Activated T-helper 2 cell treated with anti-CD3 and anti-CD28 coated beads, Interferon-gamma antibody, Interleukin-2, Interleukin-4, amounts not matched to agents 10 μg/mL and 5 μg/mL and 100 μg/mL, durations not matched to agents 14 hours and 24 hours and 36 hours (primary cell): ENCODE measurements around the gene CARD19. TPM values are rescaled to one million over a fixed set of nuclear protein-coding genes. Genes with fewer than 3 reads are reported as not detected.
A peak's percentile ranks its signal among the peaks of the same experiment; 100 is the strongest.

Experiments used
- DNase-seq: peaks from one replicate; pipeline ENCODE4 v3.0.0; 2021; ENCODE audit warnings: low spot score
- H3K27ac Mint-ChIP-seq: one replicate; pipeline ENCODE4 v1.8.0; 2021; ENCODE audit warnings: mixed read lengths
- H3K27me3 Mint-ChIP-seq: one replicate; pipeline ENCODE4 v1.8.0; 2021; ENCODE audit warnings: low read depth, mixed read lengths
- H3K36me3 Mint-ChIP-seq: one replicate; pipeline ENCODE4 v1.8.0; 2021; ENCODE audit warnings: low read depth, mixed read lengths
- H3K4me1 Mint-ChIP-seq: one replicate; pipeline ENCODE4 v1.8.0; 2021; ENCODE audit warnings: low read depth, mixed read lengths
- H3K4me3 Mint-ChIP-seq: one replicate; pipeline ENCODE4 v1.8.0; 2021; ENCODE audit warnings: low read depth, mild to moderate bottlenecking, moderate library complexity, mixed read lengths
- H3K9me3 Mint-ChIP-seq: one replicate; pipeline ENCODE4 v1.8.0; 2021; ENCODE audit warnings: mixed read lengths
- intact Hi-C: fragments of 100-400 bp; cut with micrococcal nuclease; formaldehyde crosslinking; loops from one replicate; pipeline ENCODE4 v1.15.1; 2023
- total RNA-seq: library from RNA; stranded (reverse); gene quantifications from 2 replicates; pipeline ENCODE4 v1.2.3, GENCODE V29; 2022

The CARD19 gene
- total RNA-seq, 1 donor from 2014 or later, result 52.6 TPM

GRCh38 chr9:93132287-93132927, 36.4 kb downstream of the CARD19 start:
- H3K4me3 Mint-ChIP-seq, result peak overlapping the region; percentile 90
- H3K9me3 Mint-ChIP-seq, result no peaks in the 10 kb centered on the region
- peaks cover 51% of the 10 kb centered on the region for H3K4me1 Mint-ChIP-seq
- H3K36me3 Mint-ChIP-seq, result peaks cover 43% of the 10 kb centered on the region
- DNase-seq, result no peak
- no peaks in the 10 kb centered on the region for H3K27me3 Mint-ChIP-seq
- peak overlapping the region; percentile 90 for H3K27ac Mint-ChIP-seq
- intact Hi-C loops, result loop anchor here (5.0 kb wide), 1 partner anchor 70 kb away; no protein-coding TSS in a partner anchor

GRCh38 chr9:93132946-93133680, 37.1 kb downstream of the CARD19 start:
- Mint-ChIP-seq H3K9me3 (no peaks in the 10 kb centered on the region), H3K4me3 (peak overlapping the region; percentile 90), H3K27me3 (no peaks in the 10 kb centered on the region), H3K27ac (peak overlapping the region; percentile 90), H3K36me3 (peaks cover 37% of the 10 kb centered on the region), H3K4me1 (peaks cover 47% of the 10 kb centered on the region)
- intact Hi-C loops, result loop anchor here (5.0 kb wide), 1 partner anchor 71 kb away; no protein-coding TSS in a partner anchor
- DNase-seq, result no peak

- H3K9me3 Mint-ChIP-seq, result peaks cover 2% of the 10 kb centered on the region
- peak; percentile 40 for DNase-seq
- peaks cover 45% of the 10 kb centered on the region for H3K4me1 Mint-ChIP-seq
- H3K4me3 Mint-ChIP-seq, result peak overlapping the region; percentile 90
- intact Hi-C loops, result loop anchor here (1.0 to 5.0 kb wide), 5 partner anchors 13 to 71 kb away; partner anchors contain the start of gene CARD19
- H3K27ac Mint-ChIP-seq, result peak overlapping the region; percentile 90
- H3K27me3 Mint-ChIP-seq, result no peaks in the 10 kb centered on the region
- H3K36me3 Mint-ChIP-seq, result peaks cover 33% of the 10 kb centered on the region
Observed at GRCh38 chr9:93133681-93134014, 37.6 kb downstream of the CARD19 start.

- H3K27me3 Mint-ChIP-seq, result no peaks in the 10 kb centered on the region
- peaks cover 3% of the 10 kb centered on the region for H3K9me3 Mint-ChIP-seq
- intact Hi-C loops, result loop anchor here (1.0 to 5.0 kb wide), 5 partner anchors 12 to 72 kb away; partner anchors contain the start of gene CARD19
- DNase-seq, result peak; percentile 78
- H3K4me1 Mint-ChIP-seq, result peaks cover 43% of the 10 kb centered on the region
- H3K27ac Mint-ChIP-seq, result peak within 1 kb of the TSS; percentile 94
- H3K36me3 Mint-ChIP-seq, result peaks cover 31% of the 10 kb centered on the region
- H3K4me3 Mint-ChIP-seq, result peak within 1 kb of the TSS; percentile 90
Observed at GRCh38 chr9:93134015-93134739, 38.2 kb downstream of the CARD19 start, which contains the start of gene NINJ1. TSS of gene NINJ1 (minus strand) at chr9:93134251. CDS start at chr9:93134217, 34 bp downstream.

- peaks cover 31% of the 10 kb centered on the region for H3K36me3 Mint-ChIP-seq
- H3K4me3 Mint-ChIP-seq, result peak overlapping the region; percentile 79
- no peaks in the 10 kb centered on the region for H3K27me3 Mint-ChIP-seq
- intact Hi-C loops, result loop anchor here (1.0 to 5.0 kb wide), 5 partner anchors 11 to 73 kb away; partner anchors contain the start of gene CARD19
- peaks cover 43% of the 10 kb centered on the region for H3K4me1 Mint-ChIP-seq
- peaks cover 3% of the 10 kb centered on the region for H3K9me3 Mint-ChIP-seq
- no peak for DNase-seq
- H3K27ac Mint-ChIP-seq, result peak overlapping the region; percentile 94
Observed at GRCh38 chr9:93134740-93135444, 38.9 kb downstream of the CARD19 start.

GRCh38 chr9:93136011-93136440, 40.0 kb downstream of the CARD19 start:
- H3K27me3 Mint-ChIP-seq, result no peaks in the 10 kb centered on the region
- peaks cover 39% of the 10 kb centered on the region for H3K4me1 Mint-ChIP-seq
- intact Hi-C loops, result no loop called here
- H3K36me3 Mint-ChIP-seq, result peaks cover 24% of the 10 kb centered on the region
- H3K9me3 Mint-ChIP-seq, result peaks cover 3% of the 10 kb centered on the region
- DNase-seq, result no peak
- H3K4me3 Mint-ChIP-seq, result no peak overlapping the region
- H3K27ac Mint-ChIP-seq, result no peak overlapping the region

GRCh38 chr9:93137362-93137761, 41.3 kb downstream of the CARD19 start:
- DNase-seq, result no peak
- H3K27me3 Mint-ChIP-seq, result no peaks in the 10 kb centered on the region
- intact Hi-C loops, result no loop called here
- peaks cover 10% of the 10 kb centered on the region for H3K36me3 Mint-ChIP-seq
- H3K4me3 Mint-ChIP-seq, result no peak overlapping the region
- H3K4me1 Mint-ChIP-seq, result peaks cover 28% of the 10 kb centered on the region
- H3K9me3 Mint-ChIP-seq, result peaks cover 3% of the 10 kb centered on the region
- H3K27ac Mint-ChIP-seq, result no peak overlapping the region

- intact Hi-C loops, result no loop called here
- no peak overlapping the region for H3K27ac Mint-ChIP-seq
- no peaks in the 10 kb centered on the region for H3K27me3 Mint-ChIP-seq
- peaks cover 1% of the 10 kb centered on the region for H3K36me3 Mint-ChIP-seq
- DNase-seq, result no peak
- H3K4me3 Mint-ChIP-seq, result no peak overlapping the region
- peaks cover 21% of the 10 kb centered on the region for H3K4me1 Mint-ChIP-seq
- peaks cover 3% of the 10 kb centered on the region for H3K9me3 Mint-ChIP-seq
Observed at GRCh38 chr9:93138171-93138764, 42.3 kb downstream of the CARD19 start.

GRCh38 chr9:93139365-93140182, 43.6 kb downstream of the CARD19 start:
- Mint-ChIP-seq H3K4me3 (no peak overlapping the region), H3K27me3 (no peaks in the 10 kb centered on the region), H3K27ac (no peak overlapping the region), H3K36me3 (peaks cover 4% of the 10 kb centered on the region), H3K4me1 (peaks cover 26% of the 10 kb centered on the region), H3K9me3 (peaks cover 3% of the 10 kb centered on the region)
- intact Hi-C loops, result no loop called here
- DNase-seq, result no peak

- H3K27ac Mint-ChIP-seq, result no peak overlapping the region
- peaks cover 15% of the 10 kb centered on the region for H3K9me3 Mint-ChIP-seq
- H3K36me3 Mint-ChIP-seq, result peaks cover 15% of the 10 kb centered on the region
- no peak for DNase-seq
- intact Hi-C loops, result no loop called here
- no peak overlapping the region for H3K4me3 Mint-ChIP-seq
- H3K27me3 Mint-ChIP-seq, result no peaks in the 10 kb centered on the region
- peaks cover 25% of the 10 kb centered on the region for H3K4me1 Mint-ChIP-seq
Observed at GRCh38 chr9:93141771-93142483, 45.9 kb downstream of the CARD19 start.
